Glomerular endothelial cell (primary cell): ENCODE results near the gene CUX1. TPM values are rescaled to one million over a fixed set of nuclear protein-coding genes. Genes with fewer than 3 reads are reported as not detected.
"Not testable (repeated sequence)": the region's sequence is repeated elsewhere in the genome, so short reads cannot be mapped to it uniquely, and the experiment has no call there.

Source experiments
- DNase-seq: peaks from one replicate; pipeline ENCODE4 v3.0.0-alpha.2; 2011; ENCODE audit warnings: low read depth, low spot score; ENCODE audit errors: extremely low read depth
- total RNA-seq: library from RNA; depleted of rRNA; stranded (reverse); fragments of >200 nt; gene quantifications from 2 replicates; pipeline ENCODE4 v1.2.3, GENCODE V29; 2015

The CUX1 gene
- total RNA-seq, 1 donor from 2014 or later = 62.0 TPM

DNA sequence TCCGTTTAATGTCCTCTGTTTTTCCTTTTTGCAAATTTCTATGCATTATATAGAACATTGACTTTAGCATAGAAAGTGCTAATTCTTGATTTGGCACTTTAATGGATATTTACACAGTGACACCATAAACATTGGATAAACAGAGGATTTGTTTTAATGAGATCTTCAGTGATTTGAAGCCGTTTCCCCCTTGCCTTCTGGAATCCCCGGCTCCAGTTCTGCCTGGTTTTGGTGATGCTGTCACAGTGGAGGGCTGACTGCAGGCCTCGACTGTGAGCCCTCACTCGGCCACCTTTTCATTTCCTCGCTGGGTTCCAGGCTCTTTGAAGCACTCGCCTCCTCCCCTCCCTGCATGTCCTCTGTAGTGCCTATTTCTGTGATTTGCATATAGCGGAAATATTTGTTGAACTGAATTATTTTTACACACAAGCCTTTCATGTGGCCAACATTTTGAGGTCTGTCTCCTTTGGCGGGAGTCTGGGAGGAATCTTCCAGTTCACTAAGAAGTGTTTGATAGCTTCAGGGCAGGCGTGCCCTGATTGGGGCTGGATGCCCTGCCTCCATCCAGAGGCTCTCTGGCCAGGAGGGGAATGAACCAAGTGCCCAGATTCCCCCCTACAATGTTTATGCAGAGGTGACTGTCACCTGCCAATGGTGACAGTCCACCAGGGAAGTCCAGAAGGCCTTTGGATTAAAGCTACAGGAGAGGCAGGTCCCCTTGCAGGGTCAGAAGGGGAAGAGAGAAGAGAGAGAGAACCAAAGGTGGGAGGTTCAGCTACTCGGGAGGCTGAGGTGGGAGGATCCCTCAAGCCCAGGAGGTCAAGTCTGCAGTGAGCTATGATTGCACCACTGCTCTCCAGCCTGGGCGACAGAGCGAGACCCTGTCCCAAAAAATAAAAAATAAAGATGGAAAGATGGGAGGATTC is 67.5 kb downstream of the CUX1 start:
- no peak for DNase-seq

DNA sequence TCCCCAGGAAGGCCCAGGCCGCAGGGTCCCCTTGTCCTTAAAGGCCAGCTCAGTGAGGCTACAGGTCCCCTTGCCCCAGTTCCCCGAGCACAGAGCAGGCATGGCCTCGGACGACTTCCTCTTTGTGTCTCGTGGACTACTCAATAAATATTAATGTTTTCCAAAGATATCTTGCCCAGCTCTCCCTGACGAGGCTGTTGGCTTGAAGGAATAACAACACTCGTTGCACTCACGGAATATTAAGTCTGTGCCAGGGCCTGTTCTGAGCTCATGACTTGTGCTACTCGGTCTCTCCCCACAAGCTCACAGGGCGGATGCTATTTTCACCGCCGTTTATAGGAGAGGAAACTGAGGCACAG is 68.2 kb downstream of the CUX1 start:
- no peak for DNase-seq

DNA sequence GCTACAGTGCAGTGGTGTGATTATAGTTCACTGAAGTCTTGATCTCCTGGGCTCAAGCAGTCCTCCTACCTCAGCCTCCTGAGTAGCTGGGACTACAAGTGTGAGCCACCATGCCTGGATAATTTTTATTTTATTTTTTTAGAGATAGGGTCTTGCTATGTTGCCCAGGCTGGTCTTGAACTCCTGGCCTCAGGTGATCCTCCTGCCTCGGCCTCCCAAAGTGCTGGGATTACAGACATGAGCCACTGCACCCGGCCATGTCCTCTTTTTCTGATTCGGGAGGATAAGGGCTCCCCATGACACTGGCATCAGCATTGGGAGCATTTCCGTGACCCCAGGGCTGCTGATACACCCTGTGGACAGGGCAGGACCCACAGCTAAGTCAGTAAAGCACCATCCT is 69.9 kb downstream of the CUX1 start:
- not testable (repeated sequence) for DNase-seq

DNA sequence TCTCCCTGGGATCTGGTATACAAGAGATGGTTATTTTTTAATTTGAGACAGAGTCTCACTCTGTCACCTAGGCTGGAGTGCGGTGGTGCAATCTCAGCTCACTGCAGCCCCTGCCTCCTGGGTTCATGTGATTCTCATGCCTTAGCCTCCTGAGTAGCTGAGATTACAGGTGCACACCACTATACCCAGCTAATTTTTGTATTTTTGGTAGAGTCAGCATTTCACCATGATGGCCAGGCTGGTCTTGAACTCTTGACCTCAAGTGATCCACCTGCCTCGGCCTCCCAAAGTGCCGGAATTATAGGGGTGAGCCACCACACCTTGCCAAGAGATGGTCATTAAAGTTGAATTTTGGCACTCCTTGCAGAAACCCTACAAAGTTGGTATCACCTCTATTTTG is 71.1 kb downstream of the CUX1 start:
- not testable (repeated sequence) for DNase-seq

DNA sequence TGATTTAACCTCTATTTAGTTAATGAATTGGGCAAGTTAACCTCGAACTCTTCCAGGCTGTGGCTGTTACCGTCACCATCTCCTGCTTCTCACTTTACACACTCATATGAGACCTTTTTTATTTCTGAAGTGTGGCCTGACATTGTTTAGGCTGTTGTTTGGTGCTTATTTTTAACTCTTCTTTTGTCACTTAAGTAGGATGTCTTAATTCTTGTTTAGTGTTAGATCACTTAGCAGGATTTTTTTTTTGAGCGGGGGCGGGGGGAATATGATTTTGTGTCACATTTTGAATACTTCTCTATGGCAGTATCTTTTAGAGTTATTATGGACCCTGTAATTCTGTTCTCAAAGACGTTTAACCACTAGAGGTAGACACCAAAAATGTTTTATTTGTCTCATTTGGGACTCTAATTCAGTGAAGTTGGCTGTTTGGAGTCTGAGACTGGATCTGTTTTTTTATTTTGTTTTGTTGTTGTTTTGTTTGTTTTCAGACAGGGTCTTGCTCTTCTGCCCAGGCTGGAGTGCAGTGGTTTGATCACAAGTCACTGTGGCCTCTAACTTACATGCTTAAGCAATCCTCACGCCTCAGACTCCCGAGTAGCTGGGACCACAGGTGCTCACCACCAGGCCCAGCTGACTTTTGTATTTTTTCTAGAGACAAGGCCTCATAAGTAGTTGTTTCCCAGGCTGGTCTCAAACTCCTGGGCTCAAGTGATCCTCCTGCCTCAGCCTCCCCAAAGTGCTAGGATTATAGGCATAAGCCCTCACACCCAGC is 73.5 kb downstream of the CUX1 start:
- no peak for DNase-seq

DNA sequence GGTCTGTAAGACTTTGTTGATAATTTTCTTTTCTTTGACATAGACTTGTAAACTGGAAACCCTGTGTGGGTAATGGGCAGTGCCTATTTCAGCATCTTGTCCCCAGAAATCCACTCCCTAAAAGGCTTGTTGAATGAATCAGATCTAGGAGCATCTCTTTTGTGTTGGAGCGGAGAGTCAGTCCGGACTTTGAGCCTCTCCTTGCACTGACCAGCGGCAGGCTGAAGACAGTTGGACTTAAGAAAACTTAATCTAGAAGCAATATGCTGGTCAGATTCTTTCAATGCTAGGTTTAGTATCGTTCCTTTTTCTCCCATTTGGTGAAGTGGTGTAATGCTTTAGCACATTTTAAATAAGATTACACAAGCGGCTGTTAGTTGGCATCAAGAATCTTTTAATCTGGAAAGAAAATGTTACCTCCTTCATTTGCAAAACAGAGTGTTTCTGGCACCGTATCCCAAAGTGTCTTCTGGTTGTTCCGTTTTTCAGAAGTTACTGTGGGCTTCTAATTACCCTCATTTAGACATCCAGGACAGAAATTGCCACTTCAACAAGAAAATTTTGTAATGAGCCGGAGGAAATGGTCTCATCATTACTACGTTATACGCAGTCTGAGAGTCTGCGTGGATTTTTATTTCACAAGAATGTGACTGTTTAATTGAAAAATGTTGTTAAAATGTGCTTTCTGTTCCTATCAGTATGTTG is 74.7 kb downstream of the CUX1 start:
- DNase-seq = no peak

DNA sequence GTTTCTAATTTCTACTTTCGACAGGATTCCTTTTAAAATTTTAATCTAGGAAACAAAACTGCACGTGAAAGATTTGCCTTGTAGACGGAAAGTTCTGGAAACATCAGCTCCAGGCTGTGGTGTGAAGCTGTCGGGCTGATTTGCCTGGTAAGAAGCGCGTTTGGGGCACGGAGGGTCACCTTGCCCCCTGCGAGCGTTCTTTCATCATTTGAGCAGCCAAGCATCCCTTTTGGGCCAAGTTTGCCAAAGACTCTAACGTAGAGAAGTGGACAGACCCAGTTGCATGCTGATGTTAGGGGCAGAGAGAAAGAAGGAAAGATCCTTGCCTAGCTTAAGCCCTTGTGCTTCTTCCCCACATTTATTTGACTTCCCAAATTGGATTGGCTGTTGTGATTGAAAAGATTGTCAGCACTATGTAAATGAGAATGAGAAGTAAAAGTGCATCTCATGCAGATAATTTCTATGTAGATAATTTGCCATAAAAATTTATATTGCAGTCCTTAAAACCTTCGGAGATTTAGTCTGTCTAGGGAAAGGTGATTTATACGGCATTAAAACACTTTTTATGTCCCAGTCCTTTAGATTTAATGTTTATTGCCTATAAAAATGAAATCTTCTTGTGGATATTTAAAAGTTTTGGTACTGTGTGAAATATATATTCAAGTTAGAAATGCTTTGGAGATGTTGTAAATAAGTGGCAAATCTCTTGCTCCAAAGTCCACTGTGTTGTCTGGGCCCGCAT is 76.1 kb downstream of the CUX1 start:
- no peak for DNase-seq

DNA sequence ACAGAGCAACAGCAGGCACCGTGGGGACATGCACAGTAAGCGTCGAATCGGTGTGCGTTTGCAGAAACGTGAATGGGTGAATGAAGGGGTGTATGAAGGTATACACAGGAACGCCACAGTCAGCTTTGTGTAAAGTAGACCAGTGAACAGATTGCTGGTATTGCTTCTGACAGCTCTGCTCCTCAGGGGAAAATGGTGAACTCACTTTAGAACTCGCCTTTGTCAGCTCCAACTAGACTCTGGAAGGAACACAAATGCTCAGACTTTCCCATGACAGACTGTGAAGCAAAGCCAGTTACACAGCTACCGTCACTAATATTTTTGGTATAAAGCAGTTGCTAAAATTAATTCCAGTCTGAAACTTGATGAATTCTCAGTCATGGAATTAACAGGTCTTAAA is 78.9 kb downstream of the CUX1 start:
- DNase-seq = no peak

DNA sequence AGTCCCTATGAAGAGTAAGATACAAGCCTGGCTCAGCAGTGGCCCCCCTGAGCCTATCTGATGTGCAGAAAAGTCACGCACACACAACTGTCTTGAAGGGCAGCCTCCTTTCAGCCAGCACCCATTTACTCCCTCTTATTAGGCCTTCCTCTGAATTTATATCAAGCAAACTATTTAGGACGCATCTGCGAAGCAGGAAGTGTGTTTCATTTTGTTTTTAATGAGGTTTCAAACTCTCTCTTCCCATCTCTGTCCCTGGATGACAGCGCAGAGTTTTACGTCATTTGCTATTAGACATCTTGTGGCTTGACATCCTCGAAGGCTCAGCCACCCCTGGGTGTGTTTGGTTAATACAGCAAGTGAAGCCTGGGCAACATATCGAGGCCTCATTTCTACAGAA is 79.5 kb downstream of the CUX1 start:
- DNase-seq = no peak

DNA sequence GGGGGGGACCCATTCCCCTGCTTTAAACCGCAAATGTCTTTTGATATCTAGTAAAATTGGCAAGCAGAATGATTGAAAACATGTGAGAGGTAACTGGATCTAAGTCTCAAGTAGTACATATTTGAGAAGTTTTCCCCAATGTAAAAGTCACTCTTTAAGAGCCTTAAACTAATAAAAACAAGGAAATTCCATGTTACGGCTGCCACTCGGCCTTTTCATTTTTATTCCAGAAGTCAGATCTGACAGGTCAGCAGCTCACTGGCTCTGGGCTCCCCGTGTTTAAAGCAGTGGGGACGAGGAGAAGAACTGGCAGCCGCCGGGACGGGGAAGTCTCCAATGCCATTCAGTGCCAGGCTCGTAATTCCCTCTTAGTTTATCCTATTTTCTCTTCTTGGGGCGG is 80.7 kb downstream of the CUX1 start:
- DNase-seq = no peak

DNA sequence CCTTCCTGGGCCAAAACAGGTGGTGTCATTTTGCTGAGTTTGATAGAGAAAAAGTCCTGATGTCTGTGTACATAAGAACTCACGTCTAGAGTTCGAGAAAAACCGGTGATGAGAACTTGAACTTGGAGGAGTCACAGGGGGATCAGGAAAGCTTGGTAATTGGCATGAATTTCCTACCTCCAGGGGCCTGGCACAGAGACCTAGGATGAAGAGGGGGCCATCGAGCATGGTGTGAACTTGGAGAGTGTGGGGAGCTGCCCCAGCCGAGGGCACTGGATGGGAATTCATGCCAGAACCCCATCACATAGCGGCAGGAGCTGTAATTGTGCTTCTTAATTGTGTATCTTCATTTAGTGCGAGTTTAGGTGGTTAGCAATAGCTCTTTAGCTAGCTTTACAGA is 82.2 kb downstream of the CUX1 start:
- DNase-seq = no peak

DNA sequence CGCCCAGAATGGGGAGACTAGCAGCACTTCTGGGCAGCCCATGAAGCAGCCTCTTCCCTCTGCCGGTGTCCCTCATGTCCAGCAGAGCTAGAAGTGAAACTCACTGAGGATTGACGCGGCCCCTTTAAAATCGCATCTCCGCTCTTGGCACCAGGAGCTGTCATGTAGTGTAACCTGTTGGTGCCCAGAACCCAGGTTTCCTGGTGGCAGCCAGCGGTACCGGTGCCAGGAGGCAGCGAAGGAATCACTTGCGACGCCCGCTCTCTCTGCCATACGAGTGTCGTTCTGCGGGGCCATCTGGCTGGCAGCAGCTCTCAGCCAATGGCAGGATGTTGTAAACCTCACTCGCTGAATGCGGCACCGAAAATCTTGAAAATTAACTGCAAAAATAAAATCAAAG is 82.7 kb downstream of the CUX1 start:
- no peak for DNase-seq

DNA sequence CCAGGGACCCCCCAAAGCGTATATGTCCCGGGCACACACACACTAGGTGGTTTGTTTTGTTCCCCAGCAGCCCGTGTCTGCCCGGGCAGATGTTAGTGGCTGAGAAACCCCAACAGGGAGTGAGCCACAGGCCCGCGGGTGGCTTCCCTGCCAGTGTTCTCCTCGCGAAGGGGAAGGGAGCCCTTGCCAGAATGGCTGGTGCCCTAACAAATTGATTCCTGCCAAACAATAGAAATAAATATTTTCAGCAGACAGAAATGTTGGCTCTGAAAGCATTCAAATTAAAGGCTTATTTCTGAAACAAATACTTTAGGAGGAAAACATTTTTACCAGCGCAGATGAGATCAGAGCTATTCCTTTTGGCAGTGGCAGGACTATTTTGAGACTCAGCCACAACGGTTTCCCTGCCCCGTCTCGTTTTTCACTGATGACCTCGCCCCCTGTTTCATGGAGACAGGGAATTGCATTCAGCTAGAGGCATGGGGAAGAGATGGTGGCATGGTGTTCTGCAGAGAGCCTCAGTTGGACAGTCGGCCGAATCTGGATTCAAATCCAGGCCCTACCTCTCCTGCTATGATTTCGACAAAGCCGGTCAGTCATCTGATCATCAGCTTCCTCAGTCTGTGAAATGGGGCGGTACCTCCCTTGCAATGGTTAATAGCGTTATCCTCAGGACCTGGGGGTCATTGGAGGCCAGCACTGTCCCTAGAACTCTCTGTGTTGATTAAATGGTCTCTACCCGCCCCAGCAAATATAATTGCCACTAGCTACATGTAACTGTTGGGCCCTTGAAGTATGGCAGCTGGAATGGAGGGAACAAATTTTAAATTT is 84.5 kb downstream of the CUX1 start:
- DNase-seq = no peak

DNA sequence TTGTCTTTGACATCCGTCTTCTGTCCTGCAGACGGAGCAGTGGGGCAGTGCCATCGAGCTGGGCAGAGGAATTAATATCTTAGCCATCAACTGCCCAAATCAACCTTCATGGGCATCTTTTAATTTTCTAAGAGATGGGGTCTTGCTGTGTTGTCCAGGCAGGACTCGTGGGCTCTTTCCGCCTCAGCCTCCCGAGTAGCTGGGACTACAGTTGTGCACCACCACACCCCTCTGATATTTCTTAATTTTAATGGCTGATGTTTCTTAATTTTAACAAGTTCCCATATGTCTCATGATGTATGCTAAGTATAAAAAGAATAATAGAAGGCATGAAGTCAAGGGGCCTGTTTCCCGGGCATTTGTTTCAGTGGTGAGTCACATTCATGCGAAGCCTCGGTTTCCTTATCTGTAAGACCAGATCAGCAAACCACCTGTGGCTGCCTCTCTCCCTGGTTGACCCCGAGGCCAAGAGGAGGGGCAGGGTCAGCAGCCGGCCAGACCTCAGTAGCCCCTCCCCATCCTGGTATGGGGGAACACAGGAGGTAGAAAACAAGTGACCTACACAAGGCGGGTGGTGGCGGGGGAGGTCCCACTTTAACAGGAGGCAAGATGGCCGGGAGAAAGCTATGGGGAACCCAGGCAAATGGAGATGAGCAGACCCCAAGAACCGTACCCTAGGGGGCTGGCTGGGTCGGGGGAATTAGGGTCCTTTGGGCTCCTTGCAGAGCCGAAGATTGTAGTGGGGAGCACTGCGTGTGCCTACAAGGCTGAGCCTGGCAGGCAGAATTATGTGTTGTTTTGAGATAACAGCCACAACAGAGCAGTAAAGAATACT is 85.5 kb downstream of the CUX1 start:
- no peak for DNase-seq

DNA sequence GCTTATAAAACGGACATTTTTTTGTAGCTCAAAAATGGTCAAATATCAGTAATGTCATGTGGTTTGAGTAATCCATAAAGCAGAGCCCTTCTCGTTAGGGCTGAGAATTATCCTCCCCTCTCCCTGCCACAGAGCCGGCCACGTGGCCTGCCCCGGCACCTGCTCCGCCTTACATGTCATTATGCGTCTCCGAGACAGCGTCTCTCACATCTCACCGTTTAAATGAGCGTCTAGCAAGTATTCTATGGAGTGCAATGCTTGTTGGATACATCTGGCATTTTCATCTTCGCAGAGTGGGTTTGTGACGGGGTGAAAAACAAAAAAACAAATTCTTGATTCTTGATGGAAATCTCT is 86.1 kb downstream of the CUX1 start:
- DNase-seq = no peak

DNA sequence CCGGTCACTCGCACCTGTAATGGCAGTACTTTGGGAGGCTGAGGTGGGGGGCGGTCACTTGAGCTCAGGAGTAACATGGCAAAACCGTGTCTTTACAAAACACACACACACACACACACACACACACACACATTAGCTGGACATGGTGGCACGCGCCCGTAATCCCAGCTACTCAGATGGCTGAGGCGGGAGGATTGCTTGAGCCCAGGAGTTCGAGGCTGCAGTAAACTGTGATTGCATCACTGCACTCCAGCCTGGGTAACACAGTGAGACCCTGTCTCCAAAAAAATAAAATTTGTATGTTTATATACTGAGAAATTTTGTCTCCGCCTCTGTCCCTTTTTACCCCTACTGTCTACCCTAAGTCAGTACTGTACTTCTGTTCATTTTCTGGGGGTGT is 86.6 kb downstream of the CUX1 start:
- DNase-seq = no peak

DNA sequence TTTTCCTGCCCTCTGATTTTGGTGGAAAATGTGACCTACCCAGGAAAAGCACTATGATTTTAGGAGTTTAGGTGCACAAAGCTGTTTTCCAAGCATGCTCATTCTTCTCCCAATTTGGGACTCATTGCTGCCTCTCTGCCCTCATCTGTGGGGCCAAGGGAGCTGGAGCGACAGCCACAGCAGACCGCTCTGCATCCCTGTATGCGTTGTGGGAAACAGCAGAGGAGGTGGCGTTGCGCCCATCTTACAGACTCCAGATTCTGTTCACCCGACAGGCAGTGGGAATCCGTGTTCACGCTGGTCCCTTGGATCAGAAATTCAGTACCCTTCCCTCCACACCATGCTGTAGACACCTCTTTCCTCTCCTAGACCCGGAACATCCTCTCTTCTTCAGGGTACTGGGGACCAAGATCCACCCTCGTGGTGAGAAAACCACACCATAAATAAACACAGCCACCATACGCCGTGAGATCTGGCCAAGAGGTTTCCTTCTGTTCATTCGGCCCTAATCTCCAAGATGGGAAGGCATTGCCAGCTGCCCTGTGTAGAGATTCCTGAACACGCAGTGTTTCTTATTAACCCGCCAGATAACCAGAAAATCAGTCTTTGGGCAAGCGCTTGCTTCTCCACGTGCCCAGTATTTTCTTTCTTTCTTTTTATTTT is 87.9 kb downstream of the CUX1 start:
- DNase-seq = no peak
